K562 (cell line): ENCODE results near the gene TXNDC15. TPM values are rescaled to one million over a fixed set of nuclear protein-coding genes. Genes with fewer than 3 reads are reported as not detected.

Source experiments
- FOXM1 ChIP-seq, 2 experiments: fragments of 450-650 bp in 1 of 2; sonication (generic) in 1 of 2; formaldehyde crosslinking in 1 of 2; IDR thresholded peaks; 2 replicates each; pipeline versions ENCODE4 v1.6.1 to v1.9.0; 2017 to 2022; ENCODE audit warnings: low read depth in 2 of 2, mild to moderate bottlenecking in 2 of 2, missing genetic modification reagents in 1 of 2, moderate library complexity in 1 of 2
- ILK ChIP-seq: fragments of 450-650 bp; IDR thresholded peaks from 2 replicates; pipeline ENCODE4 v1.6.1; 2016; ENCODE audit warnings: missing genetic modification characterization, low read depth, mild to moderate bottlenecking, missing compliant biosample characterization, moderate library complexity, borderline replicate concordance
- MTA1 ChIP-seq: fragments of 450-650 bp; IDR thresholded peaks from 2 replicates; pipeline ENCODE4 v1.6.1; 2017; ENCODE audit warnings: borderline replicate concordance
- SAFB2 ChIP-seq: fragments of 200-400 bp; formaldehyde crosslinking; IDR thresholded peaks from 2 replicates; pipeline ENCODE4 v1.6.1; 2018; ENCODE audit warnings: borderline replicate concordance, low read length, low read depth, moderate library complexity; ENCODE audit not compliant: severe bottlenecking
- SIN3B ChIP-seq: fragments of 450-650 bp; IDR thresholded peaks from 2 replicates; pipeline ENCODE4 v1.6.1; 2017; ENCODE audit warnings: low read depth, mild to moderate bottlenecking, moderate library complexity
- ZFPM2 ChIP-seq: fragments of 250-450 bp; sonication (Bioruptor Pico); IDR thresholded peaks from 2 replicates; pipeline ENCODE4 v1.5.1; 2022; ENCODE audit warnings: mild to moderate bottlenecking
- ZNF444 ChIP-seq: fragments of 250-450 bp; sonication (Bioruptor Pico); IDR thresholded peaks from 2 replicates; pipeline ENCODE4 v1.4.0; 2020; ENCODE audit warnings: mild to moderate bottlenecking, moderate library complexity
- ZNF561 ChIP-seq: fragments of 450-650 bp; formaldehyde crosslinking; conservative IDR thresholded peaks from 2 replicates; pipeline ENCODE4 v1.4.0; 2020; ENCODE audit warnings: mild to moderate bottlenecking, moderate library complexity
- ZNF699 ChIP-seq: fragments of 250-450 bp; sonication (Bioruptor Pico); IDR thresholded peaks from 2 replicates; pipeline ENCODE4 v1.8.0; 2021; ENCODE audit warnings: mild to moderate bottlenecking, moderate library complexity; ENCODE audit not compliant: insufficient replicate concordance
- polyA plus RNA-seq, 8 experiments: library from polyadenylated mRNA; depleted of rRNA in 4 of 8; stranded (reverse) in 5 of 8; unstranded in 3 of 8; fragments of >200 nt; fragmentation: Nextera tagmentation in 2 of 8; fragmentation: Illumina TruSeq in 1 of 8; extraction: Ambion mirVana in 2 of 8; extraction: Trizol in 1 of 8; gene quantifications; 2 replicates each; pipeline versions ENCODE4 v1.2.1 to v1.2.3, GENCODE V29; 2011 to 2014; ENCODE audit warnings: inconsistent platforms in 1 of 8, missing spikeins in 1 of 8
- total RNA-seq, 7 experiments: library from RNA; depleted of rRNA in 6 of 7; stranded (reverse); fragments of >200 nt in 6 of 7; fragmentation: Illumina TruSeq in 2 of 7; extraction: Trizol in 2 of 7; gene quantifications; 2 replicates each; pipeline versions ENCODE4 v1.2.1 to v1.2.3, GENCODE V29; 2011 to 2021; ENCODE audit warnings: low replicate concordance in 1 of 7
- TF ChIP-seq, protein P1 (sequence below), 2 experiments: fragments of 450-650 bp in 1 of 2; sonication (generic) in 1 of 2; formaldehyde crosslinking in 1 of 2; IDR thresholded peaks in 1 of 2; conservative IDR thresholded peaks in 1 of 2; 2 replicates each; pipeline versions ENCODE4 v1.6.1 to v1.8.1; 2016 to 2023; ENCODE audit warnings: mild to moderate bottlenecking in 2 of 2, moderate library complexity in 2 of 2, inconsistent platforms in 1 of 2, missing genetic modification reagents in 1 of 2
- TF ChIP-seq, protein P2 (sequence below): fragments of 250-450 bp; sonication (Bioruptor Pico); IDR thresholded peaks from 2 replicates; pipeline ENCODE4 v1.5.0; 2021
- TF ChIP-seq, protein P3 (sequence below): fragments of 200-600 bp; sonication (generic); IDR thresholded peaks from one replicate; pipeline ENCODE4 v1.6.1; 2012; ENCODE audit warnings: mild to moderate bottlenecking, low read depth, low read length, inconsistent platforms

Gene TXNDC15
- total and polyA plus RNA-seq, 9 of the 15 experiments (the other 6 are each of a cell fraction or from before 2014, with no cell fraction given), result 3.0 to 15.4 (median 12.3) TPM

DNA sequence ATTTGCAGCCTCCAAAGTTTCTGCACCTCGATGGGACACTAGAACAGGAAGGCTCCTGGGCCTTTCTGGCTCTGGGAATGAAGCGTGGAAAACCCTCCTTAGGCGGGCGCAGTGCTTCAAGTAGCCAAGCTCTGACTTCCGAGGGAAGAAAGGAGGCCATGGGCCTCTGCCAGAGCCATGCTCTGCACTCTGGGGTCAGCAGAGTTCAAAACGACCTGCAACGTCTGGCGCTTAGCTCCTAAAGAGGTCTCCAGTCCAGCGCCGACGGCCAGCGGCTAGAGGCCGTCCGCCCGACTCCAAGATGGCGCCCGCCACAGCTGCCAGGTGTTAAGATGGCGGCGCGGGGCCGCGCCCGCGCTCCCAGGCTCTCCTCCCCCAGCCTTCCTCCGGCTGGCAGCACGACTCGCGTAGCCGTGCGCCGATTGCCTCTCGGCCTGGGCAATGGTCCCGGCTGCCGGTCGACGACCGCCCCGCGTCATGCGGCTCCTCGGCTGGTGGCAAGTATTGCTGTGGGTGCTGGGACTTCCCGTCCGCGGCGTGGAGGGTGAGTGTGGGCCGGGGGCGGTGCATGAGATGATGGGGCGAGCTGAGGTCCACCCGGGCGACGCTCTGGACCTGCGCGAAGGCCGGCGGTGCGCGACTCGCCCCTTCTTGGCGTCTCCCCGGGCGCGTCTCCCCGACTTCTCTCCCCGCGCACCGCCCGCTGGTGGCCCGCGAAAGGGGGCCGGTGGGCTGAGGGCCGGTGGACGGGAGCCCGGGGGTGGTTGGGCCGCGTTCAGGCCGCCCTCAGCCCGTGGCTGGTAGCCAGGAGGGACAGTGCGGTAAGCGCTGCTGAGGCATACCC lies at the start of gene TXNDC15 (continued):
- no peak for TF ChIP-seq MTA1
- TF ChIP-seq ZNF444, result no peak
- no peak for TF ChIP-seq ILK (tag)
- TF ChIP-seq SIN3B, result peak; percentile 44; the same call in 1 of the 2 replicates
- no peak for TF ChIP-seq ZNF561
- no peak for TF ChIP-seq SAFB2
- TF ChIP-seq FOXM1 (IDR thresholded peaks at IDR 0.05; ENCODE audit: low read depth), result no peak
- TF ChIP-seq FOXM1 (CRISPR knock-in tag; IDR thresholded peaks at IDR 0.05; ENCODE audit: low read depth), result peak; percentile 35; the same call in 1 of the 2 replicates
- no peak for TF ChIP-seq ZNF699 (CRISPR knock-in tag)
- no peak for TF ChIP-seq ZFPM2 (CRISPR knock-in tag)
- TF ChIP-seq, protein P1, sequence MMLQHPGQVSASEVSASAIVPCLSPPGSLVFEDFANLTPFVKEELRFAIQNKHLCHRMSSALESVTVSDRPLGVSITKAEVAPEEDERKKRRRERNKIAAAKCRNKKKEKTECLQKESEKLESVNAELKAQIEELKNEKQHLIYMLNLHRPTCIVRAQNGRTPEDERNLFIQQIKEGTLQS (IDR thresholded peaks at IDR 0.05), result no peak
- TF ChIP-seq, protein P1 (CRISPR knock-in tag; conservative IDR thresholded peaks at IDR 0.05), result no peak
- TF ChIP-seq, protein P2, sequence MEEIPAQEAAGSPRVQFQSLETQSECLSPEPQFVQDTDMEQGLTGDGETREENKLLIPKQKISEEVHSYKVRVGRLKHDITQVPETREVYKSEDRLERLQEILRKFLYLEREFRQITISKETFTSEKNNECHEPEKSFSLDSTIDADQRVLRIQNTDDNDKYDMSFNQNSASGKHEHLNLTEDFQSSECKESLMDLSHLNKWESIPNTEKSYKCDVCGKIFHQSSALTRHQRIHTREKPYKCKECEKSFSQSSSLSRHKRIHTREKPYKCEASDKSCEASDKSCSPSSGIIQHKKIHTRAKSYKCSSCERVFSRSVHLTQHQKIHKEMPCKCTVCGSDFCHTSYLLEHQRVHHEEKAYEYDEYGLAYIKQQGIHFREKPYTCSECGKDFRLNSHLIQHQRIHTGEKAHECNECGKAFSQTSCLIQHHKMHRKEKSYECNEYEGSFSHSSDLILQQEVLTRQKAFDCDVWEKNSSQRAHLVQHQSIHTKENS, result no peak
- TF ChIP-seq, protein P3, sequence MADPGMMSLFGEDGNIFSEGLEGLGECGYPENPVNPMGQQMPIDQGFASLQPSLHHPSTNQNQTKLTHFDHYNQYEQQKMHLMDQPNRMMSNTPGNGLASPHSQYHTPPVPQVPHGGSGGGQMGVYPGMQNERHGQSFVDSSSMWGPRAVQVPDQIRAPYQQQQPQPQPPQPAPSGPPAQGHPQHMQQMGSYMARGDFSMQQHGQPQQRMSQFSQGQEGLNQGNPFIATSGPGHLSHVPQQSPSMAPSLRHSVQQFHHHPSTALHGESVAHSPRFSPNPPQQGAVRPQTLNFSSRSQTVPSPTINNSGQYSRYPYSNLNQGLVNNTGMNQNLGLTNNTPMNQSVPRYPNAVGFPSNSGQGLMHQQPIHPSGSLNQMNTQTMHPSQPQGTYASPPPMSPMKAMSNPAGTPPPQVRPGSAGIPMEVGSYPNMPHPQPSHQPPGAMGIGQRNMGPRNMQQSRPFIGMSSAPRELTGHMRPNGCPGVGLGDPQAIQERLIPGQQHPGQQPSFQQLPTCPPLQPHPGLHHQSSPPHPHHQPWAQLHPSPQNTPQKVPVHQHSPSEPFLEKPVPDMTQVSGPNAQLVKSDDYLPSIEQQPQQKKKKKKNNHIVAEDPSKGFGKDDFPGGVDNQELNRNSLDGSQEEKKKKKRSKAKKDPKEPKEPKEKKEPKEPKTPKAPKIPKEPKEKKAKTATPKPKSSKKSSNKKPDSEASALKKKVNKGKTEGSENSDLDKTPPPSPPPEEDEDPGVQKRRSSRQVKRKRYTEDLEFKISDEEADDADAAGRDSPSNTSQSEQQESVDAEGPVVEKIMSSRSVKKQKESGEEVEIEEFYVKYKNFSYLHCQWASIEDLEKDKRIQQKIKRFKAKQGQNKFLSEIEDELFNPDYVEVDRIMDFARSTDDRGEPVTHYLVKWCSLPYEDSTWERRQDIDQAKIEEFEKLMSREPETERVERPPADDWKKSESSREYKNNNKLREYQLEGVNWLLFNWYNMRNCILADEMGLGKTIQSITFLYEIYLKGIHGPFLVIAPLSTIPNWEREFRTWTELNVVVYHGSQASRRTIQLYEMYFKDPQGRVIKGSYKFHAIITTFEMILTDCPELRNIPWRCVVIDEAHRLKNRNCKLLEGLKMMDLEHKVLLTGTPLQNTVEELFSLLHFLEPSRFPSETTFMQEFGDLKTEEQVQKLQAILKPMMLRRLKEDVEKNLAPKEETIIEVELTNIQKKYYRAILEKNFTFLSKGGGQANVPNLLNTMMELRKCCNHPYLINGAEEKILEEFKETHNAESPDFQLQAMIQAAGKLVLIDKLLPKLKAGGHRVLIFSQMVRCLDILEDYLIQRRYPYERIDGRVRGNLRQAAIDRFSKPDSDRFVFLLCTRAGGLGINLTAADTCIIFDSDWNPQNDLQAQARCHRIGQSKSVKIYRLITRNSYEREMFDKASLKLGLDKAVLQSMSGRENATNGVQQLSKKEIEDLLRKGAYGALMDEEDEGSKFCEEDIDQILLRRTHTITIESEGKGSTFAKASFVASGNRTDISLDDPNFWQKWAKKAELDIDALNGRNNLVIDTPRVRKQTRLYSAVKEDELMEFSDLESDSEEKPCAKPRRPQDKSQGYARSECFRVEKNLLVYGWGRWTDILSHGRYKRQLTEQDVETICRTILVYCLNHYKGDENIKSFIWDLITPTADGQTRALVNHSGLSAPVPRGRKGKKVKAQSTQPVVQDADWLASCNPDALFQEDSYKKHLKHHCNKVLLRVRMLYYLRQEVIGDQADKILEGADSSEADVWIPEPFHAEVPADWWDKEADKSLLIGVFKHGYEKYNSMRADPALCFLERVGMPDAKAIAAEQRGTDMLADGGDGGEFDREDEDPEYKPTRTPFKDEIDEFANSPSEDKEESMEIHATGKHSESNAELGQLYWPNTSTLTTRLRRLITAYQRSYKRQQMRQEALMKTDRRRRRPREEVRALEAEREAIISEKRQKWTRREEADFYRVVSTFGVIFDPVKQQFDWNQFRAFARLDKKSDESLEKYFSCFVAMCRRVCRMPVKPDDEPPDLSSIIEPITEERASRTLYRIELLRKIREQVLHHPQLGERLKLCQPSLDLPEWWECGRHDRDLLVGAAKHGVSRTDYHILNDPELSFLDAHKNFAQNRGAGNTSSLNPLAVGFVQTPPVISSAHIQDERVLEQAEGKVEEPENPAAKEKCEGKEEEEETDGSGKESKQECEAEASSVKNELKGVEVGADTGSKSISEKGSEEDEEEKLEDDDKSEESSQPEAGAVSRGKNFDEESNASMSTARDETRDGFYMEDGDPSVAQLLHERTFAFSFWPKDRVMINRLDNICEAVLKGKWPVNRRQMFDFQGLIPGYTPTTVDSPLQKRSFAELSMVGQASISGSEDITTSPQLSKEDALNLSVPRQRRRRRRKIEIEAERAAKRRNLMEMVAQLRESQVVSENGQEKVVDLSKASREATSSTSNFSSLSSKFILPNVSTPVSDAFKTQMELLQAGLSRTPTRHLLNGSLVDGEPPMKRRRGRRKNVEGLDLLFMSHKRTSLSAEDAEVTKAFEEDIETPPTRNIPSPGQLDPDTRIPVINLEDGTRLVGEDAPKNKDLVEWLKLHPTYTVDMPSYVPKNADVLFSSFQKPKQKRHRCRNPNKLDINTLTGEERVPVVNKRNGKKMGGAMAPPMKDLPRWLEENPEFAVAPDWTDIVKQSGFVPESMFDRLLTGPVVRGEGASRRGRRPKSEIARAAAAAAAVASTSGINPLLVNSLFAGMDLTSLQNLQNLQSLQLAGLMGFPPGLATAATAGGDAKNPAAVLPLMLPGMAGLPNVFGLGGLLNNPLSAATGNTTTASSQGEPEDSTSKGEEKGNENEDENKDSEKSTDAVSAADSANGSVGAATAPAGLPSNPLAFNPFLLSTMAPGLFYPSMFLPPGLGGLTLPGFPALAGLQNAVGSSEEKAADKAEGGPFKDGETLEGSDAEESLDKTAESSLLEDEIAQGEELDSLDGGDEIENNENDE, result no peak
